ENCODE results near the gene RRAS. TPM values are rescaled to one million over a fixed set of nuclear protein-coding genes. Genes with fewer than 3 reads are reported as not detected.
A peak's percentile ranks its signal among the peaks of the same experiment; 100 is the strongest.

Gene RRAS
- total RNA-seq, 1 donor from 2014 or later, result 3.9 TPM

GRCh38 chr19:49660338-49660961 lies 20.5 kb upstream of the RRAS start:
- H3K4me3 Mint-ChIP-seq (ENCODE audit: low read depth), result no peak overlapping the region
- no peak for DNase-seq (ENCODE audit: low spot score, unreplicated experiment)
- H3K27me3 Mint-ChIP-seq, result no peaks in the 10 kb centered on the region
- H3K9me3 Mint-ChIP-seq (ENCODE audit: low read depth), result no peaks in the 10 kb centered on the region
- peaks cover 17% of the 10 kb centered on the region for H3K36me3 Mint-ChIP-seq (ENCODE audit: insufficient read depth)
- no peak for TF ChIP-seq CTCF (IDR thresholded peaks at IDR 0.05; ENCODE audit: unreplicated experiment)
- peak overlapping the region; percentile 56 for H3K27ac Mint-ChIP-seq
- peaks cover 10% of the 10 kb centered on the region for H3K4me1 Mint-ChIP-seq (ENCODE audit: low read depth)

GRCh38 chr19:49658566-49659442 lies 18.9 kb upstream of the RRAS start:
- H3K36me3 Mint-ChIP-seq (ENCODE audit: insufficient read depth), result peaks cover 22% of the 10 kb centered on the region
- no peaks in the 10 kb centered on the region for H3K9me3 Mint-ChIP-seq (ENCODE audit: low read depth)
- TF ChIP-seq CTCF (IDR thresholded peaks at IDR 0.05; ENCODE audit: unreplicated experiment), result no peak

GRCh38 chr19:49658139-49658517 lies 18.2 kb upstream of the RRAS start:
- no peak for TF ChIP-seq CTCF (IDR thresholded peaks at IDR 0.05; ENCODE audit: unreplicated experiment)
- H3K27me3 Mint-ChIP-seq, result no peaks in the 10 kb centered on the region
- peaks cover 22% of the 10 kb centered on the region for H3K36me3 Mint-ChIP-seq (ENCODE audit: insufficient read depth)
- no peaks in the 10 kb centered on the region for H3K4me1 Mint-ChIP-seq (ENCODE audit: low read depth)
- H3K27ac Mint-ChIP-seq, result no peak overlapping the region
- H3K4me3 Mint-ChIP-seq (ENCODE audit: low read depth), result no peak overlapping the region
- no peak for DNase-seq (ENCODE audit: low spot score, unreplicated experiment)
- no peaks in the 10 kb centered on the region for H3K9me3 Mint-ChIP-seq (ENCODE audit: low read depth)

More at GRCh38 chr19:49658566-49659442, 18.9 kb upstream of the RRAS start:
- H3K27me3 Mint-ChIP-seq, result no peaks in the 10 kb centered on the region
- no peak overlapping the region for H3K4me3 Mint-ChIP-seq (ENCODE audit: low read depth)
- peak overlapping the region; percentile 20 for H3K27ac Mint-ChIP-seq
- no peaks in the 10 kb centered on the region for H3K4me1 Mint-ChIP-seq (ENCODE audit: low read depth)
- DNase-seq (ENCODE audit: low spot score, unreplicated experiment), result no peak

GRCh38 chr19:49657493-49658138 lies 17.7 kb upstream of the RRAS start:
- no peak overlapping the region for H3K27ac Mint-ChIP-seq
- no peaks in the 10 kb centered on the region for H3K27me3 Mint-ChIP-seq
- H3K9me3 Mint-ChIP-seq (ENCODE audit: low read depth), result no peaks in the 10 kb centered on the region
- no peak overlapping the region for H3K4me3 Mint-ChIP-seq (ENCODE audit: low read depth)
- no peaks in the 10 kb centered on the region for H3K4me1 Mint-ChIP-seq (ENCODE audit: low read depth)
- DNase-seq (ENCODE audit: low spot score, unreplicated experiment), result no peak
- H3K36me3 Mint-ChIP-seq (ENCODE audit: insufficient read depth), result peaks cover 22% of the 10 kb centered on the region
- TF ChIP-seq CTCF (IDR thresholded peaks at IDR 0.05; ENCODE audit: unreplicated experiment), result no peak

- Mint-ChIP-seq H3K4me1 (ENCODE audit: low read depth) (no peaks in the 10 kb centered on the region), H3K4me3 (ENCODE audit: low read depth) (no peak overlapping the region), H3K36me3 (ENCODE audit: insufficient read depth) (peaks cover 22% of the 10 kb centered on the region), H3K27me3 (no peaks in the 10 kb centered on the region), H3K9me3 (ENCODE audit: low read depth) (no peaks in the 10 kb centered on the region), H3K27ac (peak overlapping the region; percentile 41)
- DNase-seq (ENCODE audit: low spot score, unreplicated experiment), result no peak
- no peak for TF ChIP-seq CTCF (IDR thresholded peaks at IDR 0.05; ENCODE audit: unreplicated experiment)
These were observed 16.6 kb upstream of the RRAS start for GRCh38 chr19:49656456-49657109.
